ENCODE results near the gene FAH.

DNA sequence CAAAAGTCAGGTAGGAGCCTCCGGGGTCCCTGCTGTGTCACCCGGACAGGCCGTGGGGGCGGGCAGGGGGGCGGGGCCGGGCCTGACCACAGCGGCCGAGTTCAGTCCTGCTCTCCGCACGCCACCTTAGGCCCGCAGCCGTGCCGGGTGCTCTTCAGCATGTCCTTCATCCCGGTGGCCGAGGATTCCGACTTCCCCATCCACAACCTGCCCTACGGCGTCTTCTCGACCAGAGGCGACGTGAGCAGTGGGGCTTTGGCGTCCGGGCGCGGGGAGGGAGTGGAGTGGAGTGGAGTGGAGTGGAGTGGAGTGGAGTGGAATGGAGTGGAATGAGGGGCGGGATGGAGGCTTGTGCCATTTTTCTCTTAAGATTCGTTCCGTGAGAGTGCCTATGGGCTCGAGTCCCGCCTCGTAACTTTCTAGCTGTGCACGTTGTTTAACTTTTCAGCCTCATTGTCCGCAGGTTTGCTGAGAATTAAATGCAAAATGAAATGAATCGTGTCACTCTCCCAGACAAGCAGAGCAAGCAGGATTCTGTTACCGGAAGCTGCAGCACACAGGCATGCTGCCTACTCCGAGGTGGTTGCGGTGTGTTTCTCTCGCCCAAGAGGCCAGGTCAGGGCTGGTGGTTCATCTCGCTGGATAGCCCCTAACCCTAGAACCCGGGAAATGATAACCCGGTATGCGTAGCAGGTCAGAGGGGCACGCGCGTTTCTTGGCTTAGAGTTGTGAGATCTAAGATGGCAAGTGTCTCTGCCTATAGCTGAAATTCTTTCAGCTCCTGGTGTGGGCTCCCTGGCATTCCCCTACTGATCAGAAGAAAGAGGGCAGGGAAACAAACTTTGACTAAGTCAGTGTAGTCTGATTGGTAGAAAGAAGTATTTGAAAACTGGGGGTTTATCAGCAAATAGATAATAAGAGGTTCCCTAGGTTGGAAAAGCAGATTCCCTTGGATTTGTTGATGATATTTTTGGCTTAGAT, at the start of gene FAH:
- TF ChIP-seq, protein P1, sequence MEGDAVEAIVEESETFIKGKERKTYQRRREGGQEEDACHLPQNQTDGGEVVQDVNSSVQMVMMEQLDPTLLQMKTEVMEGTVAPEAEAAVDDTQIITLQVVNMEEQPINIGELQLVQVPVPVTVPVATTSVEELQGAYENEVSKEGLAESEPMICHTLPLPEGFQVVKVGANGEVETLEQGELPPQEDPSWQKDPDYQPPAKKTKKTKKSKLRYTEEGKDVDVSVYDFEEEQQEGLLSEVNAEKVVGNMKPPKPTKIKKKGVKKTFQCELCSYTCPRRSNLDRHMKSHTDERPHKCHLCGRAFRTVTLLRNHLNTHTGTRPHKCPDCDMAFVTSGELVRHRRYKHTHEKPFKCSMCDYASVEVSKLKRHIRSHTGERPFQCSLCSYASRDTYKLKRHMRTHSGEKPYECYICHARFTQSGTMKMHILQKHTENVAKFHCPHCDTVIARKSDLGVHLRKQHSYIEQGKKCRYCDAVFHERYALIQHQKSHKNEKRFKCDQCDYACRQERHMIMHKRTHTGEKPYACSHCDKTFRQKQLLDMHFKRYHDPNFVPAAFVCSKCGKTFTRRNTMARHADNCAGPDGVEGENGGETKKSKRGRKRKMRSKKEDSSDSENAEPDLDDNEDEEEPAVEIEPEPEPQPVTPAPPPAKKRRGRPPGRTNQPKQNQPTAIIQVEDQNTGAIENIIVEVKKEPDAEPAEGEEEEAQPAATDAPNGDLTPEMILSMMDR (IDR thresholded peaks at IDR 0.05): no peak
- no peak for TF ChIP-seq ZFX (IDR thresholded peaks at IDR 0.05; ENCODE audit: borderline replicate concordance)

Measured in 22Rv1 (cell line).